Measurements from ENCODE around the gene NOX3. TPM values are rescaled to one million over a fixed set of nuclear protein-coding genes. Genes with fewer than 3 reads are reported as not detected.
A peak's percentile ranks its signal among the peaks of the same experiment; 100 is the strongest.
"Not testable (repeated sequence)": the region's sequence is repeated elsewhere in the genome, so short reads cannot be mapped to it uniquely, and the experiment has no call there.

NOX3 gene
- total RNA-seq, 6 experiments from 2014 or later, result not detected

DNA sequence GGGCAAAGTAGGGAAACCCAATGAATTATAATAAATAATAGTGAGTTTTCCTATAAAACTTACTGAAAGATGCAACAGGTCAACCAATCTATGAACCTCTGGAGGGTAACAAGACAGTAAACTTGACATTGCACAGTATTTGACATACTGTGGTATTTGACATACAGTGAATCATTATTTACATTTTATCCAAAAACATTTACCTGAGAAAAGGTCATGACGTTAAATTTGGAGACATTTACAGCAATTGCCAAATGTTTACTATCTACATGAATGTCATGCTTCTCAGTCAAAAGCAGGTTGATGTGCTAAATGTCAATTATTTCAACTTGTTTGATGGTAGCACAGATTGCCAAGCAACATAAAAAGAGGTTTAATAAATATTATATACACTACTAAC lies 35.8 kb upstream of the NOX3 start:
- TF ChIP-seq CTCF (IDR thresholded peaks at IDR 0.05), result no peak
- H3K9me3 Mint-ChIP-seq, result peaks cover 5% of the 10 kb centered on the region; the same call in 1 of the 2 replicates
- H3K4me1 Mint-ChIP-seq (ENCODE audit: low read depth), result peaks cover 53% of the 10 kb centered on the region
- peaks cover 15% of the 10 kb centered on the region for H3K36me3 Mint-ChIP-seq (ENCODE audit: low read depth)
- no peak overlapping the region for H3K4me3 Mint-ChIP-seq
- 0 out of 2 replicates have a peak overlapping the region, but pooled peaks have one; percentile 16 for H3K27ac Mint-ChIP-seq
- no peak for DNase-seq
- H3K27me3 Mint-ChIP-seq (ENCODE audit: insufficient read depth), result no peaks in the 10 kb centered on the region

GRCh38 chr6:155488197-155488596 lies 32.6 kb upstream of the NOX3 start:
- Mint-ChIP-seq H3K4me1 (ENCODE audit: low read depth) (peaks cover 38% of the 10 kb centered on the region), H3K36me3 (ENCODE audit: low read depth) (peaks cover 15% of the 10 kb centered on the region)
- H3K9me3 Mint-ChIP-seq; H3K27me3 Mint-ChIP-seq (ENCODE audit: insufficient read depth); DNase-seq; H3K27ac Mint-ChIP-seq; H3K4me3 Mint-ChIP-seq: not testable (repeated sequence)

GRCh38 chr6:155487371-155488130 lies 31.9 kb upstream of the NOX3 start:
- no peak for DNase-seq
- H3K4me3 Mint-ChIP-seq, result no peak overlapping the region

GRCh38 chr6:155486721-155487294 lies 31.2 kb upstream of the NOX3 start:
- H3K4me1 Mint-ChIP-seq (ENCODE audit: low read depth), result peaks cover 38% of the 10 kb centered on the region
- H3K36me3 Mint-ChIP-seq (ENCODE audit: low read depth), result peaks cover 8% of the 10 kb centered on the region; the same call in 1 of the 2 replicates
- no peaks in the 10 kb centered on the region for H3K9me3 Mint-ChIP-seq
- no peak for TF ChIP-seq CTCF (IDR thresholded peaks at IDR 0.05)
- no peak overlapping the region for H3K27ac Mint-ChIP-seq
- no peak overlapping the region for H3K4me3 Mint-ChIP-seq
- no peaks in the 10 kb centered on the region; the same call in 1 of the 2 replicates for H3K27me3 Mint-ChIP-seq (ENCODE audit: insufficient read depth)
- DNase-seq, result no peak

More at GRCh38 chr6:155487371-155488130, 31.9 kb upstream of the NOX3 start:
- H3K27me3 Mint-ChIP-seq (ENCODE audit: insufficient read depth), result no peaks in the 10 kb centered on the region
- peaks cover 12% of the 10 kb centered on the region for H3K36me3 Mint-ChIP-seq (ENCODE audit: low read depth)
- peaks cover 3% of the 10 kb centered on the region; the same call in 1 of the 2 replicates for H3K9me3 Mint-ChIP-seq
- H3K4me1 Mint-ChIP-seq (ENCODE audit: low read depth), result peaks cover 38% of the 10 kb centered on the region
- TF ChIP-seq CTCF (IDR thresholded peaks at IDR 0.05), result no peak
- H3K27ac Mint-ChIP-seq, result no peak overlapping the region

- no peak for TF ChIP-seq CTCF (IDR thresholded peaks at IDR 0.05)
- no peak for DNase-seq
- H3K4me3 Mint-ChIP-seq, result no peak overlapping the region
- no peak overlapping the region for H3K27ac Mint-ChIP-seq
- peaks cover 11% of the 10 kb centered on the region; the same call in 1 of the 2 replicates for H3K36me3 Mint-ChIP-seq (ENCODE audit: low read depth)
- H3K27me3 Mint-ChIP-seq (ENCODE audit: insufficient read depth), result no peaks in the 10 kb centered on the region; the same call in 1 of the 2 replicates
- peaks cover 40% of the 10 kb centered on the region for H3K4me1 Mint-ChIP-seq (ENCODE audit: low read depth)
- no peaks in the 10 kb centered on the region for H3K9me3 Mint-ChIP-seq
Measured at GRCh38 chr6:155485756-155486155, 30.1 kb upstream of the NOX3 start.

DNA sequence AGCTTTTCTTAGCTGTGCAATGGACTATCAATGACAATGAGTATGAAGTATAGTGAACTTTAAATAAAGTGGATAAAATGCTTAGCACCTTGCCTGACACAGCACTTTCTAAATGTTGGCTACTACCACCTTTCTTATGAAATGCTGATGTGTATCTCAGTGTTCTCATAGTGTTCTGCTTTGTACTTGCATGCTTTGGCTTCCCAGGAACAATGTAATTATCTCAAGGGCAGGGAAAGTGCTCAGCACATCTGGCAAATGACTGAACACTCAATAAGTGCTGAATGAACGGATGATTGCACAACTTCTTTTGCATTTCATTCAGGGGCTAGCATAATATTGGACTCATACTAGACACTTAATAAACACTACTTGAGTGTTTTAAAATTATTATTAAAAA lies 28.2 kb upstream of the NOX3 start:
- peaks cover 56% of the 10 kb centered on the region for H3K4me1 Mint-ChIP-seq (ENCODE audit: low read depth)
- H3K27me3 Mint-ChIP-seq (ENCODE audit: insufficient read depth), result no peaks in the 10 kb centered on the region; the same call in 1 of the 2 replicates
- peak overlapping the region; percentile 28; the same call in 1 of the 2 replicates for H3K27ac Mint-ChIP-seq
- no peak overlapping the region for H3K4me3 Mint-ChIP-seq
- DNase-seq, result no peak
- no peaks in the 10 kb centered on the region for H3K9me3 Mint-ChIP-seq
- H3K36me3 Mint-ChIP-seq (ENCODE audit: low read depth), result peaks cover 11% of the 10 kb centered on the region; the same call in 1 of the 2 replicates
- TF ChIP-seq CTCF (IDR thresholded peaks at IDR 0.05), result no peak

All from HFFc6 (cell line).